Nephron progenitor cell (in vitro differentiated cells): Measurements from ENCODE around the gene BDKRB1.

Experiments used
- DNase-seq: peaks from one replicate; pipeline ENCODE4 v3.0.0; 2021
- H3K27ac Mint-ChIP-seq: 2 replicates; pipeline ENCODE4 v1.8.0; 2021; ENCODE audit warnings: mild to moderate bottlenecking, moderate library complexity, mixed read lengths
- H3K27me3 Mint-ChIP-seq: 2 replicates; pipeline ENCODE4 v1.8.0; 2021; ENCODE audit warnings: mild to moderate bottlenecking, low read depth, mixed read lengths; ENCODE audit not compliant: poor library complexity
- H3K36me3 Mint-ChIP-seq: 2 replicates; pipeline ENCODE4 v1.8.0; 2021; ENCODE audit warnings: low read depth, mixed read lengths
- H3K4me1 Mint-ChIP-seq: 2 replicates; pipeline ENCODE4 v1.8.0; 2021; ENCODE audit warnings: mixed read lengths
- H3K4me3 Mint-ChIP-seq: 2 replicates; pipeline ENCODE4 v1.8.0; 2021; ENCODE audit warnings: mild to moderate bottlenecking, moderate library complexity, mixed read lengths
- H3K9me3 Mint-ChIP-seq: 2 replicates; pipeline ENCODE4 v1.8.0; 2021; ENCODE audit warnings: mild to moderate bottlenecking, moderate library complexity, mixed read lengths
- TF ChIP-seq, protein P1 (sequence below): fragments of 200-600 bp; sonication (generic); IDR thresholded peaks from 2 replicates; pipeline ENCODE4 v1.5.0; 2021; ENCODE audit warnings: antibody characterized with exemption

The BDKRB1 gene

DNA sequence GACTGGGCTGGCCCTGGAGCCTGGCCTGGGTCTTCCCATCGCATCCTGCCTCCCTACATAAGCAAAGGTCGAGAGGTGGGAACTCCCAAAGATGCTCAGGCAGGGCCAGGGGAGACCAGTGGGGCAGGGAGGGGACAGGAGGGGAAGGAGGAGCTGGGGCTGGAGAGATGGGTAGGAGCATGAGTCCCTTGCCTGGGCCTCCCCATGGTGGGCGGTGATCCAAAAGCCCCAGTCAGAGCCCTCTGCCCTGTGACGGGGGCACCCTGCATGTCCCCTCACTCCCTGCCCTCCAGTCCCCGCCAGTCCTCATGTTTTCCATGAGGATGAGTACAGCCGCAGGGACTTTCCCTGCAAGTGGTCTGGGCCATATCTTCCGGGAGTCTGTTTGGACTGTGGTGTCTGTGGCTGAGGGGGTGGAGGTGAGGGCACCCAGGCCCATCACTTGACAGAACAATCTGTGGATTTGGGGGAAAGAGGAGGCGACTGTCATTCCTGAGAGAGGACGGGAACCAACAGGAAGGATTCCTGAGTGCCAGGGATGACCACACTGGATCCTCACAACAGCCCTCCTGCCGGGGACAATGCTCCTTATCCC, 42.0 kb upstream of the BDKRB1 start:
- H3K27me3 Mint-ChIP-seq, result peaks cover 35% of the 10 kb centered on the region
- H3K4me3 Mint-ChIP-seq, result no peak overlapping the region
- H3K4me1 Mint-ChIP-seq, result no peaks in the 10 kb centered on the region
- no peak for DNase-seq
- H3K27ac Mint-ChIP-seq, result peak overlapping the region; percentile 53
- TF ChIP-seq, protein P1, sequence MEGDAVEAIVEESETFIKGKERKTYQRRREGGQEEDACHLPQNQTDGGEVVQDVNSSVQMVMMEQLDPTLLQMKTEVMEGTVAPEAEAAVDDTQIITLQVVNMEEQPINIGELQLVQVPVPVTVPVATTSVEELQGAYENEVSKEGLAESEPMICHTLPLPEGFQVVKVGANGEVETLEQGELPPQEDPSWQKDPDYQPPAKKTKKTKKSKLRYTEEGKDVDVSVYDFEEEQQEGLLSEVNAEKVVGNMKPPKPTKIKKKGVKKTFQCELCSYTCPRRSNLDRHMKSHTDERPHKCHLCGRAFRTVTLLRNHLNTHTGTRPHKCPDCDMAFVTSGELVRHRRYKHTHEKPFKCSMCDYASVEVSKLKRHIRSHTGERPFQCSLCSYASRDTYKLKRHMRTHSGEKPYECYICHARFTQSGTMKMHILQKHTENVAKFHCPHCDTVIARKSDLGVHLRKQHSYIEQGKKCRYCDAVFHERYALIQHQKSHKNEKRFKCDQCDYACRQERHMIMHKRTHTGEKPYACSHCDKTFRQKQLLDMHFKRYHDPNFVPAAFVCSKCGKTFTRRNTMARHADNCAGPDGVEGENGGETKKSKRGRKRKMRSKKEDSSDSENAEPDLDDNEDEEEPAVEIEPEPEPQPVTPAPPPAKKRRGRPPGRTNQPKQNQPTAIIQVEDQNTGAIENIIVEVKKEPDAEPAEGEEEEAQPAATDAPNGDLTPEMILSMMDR, result no peak
- H3K9me3 Mint-ChIP-seq, result peaks cover 26% of the 10 kb centered on the region
- no peaks in the 10 kb centered on the region for H3K36me3 Mint-ChIP-seq

DNA sequence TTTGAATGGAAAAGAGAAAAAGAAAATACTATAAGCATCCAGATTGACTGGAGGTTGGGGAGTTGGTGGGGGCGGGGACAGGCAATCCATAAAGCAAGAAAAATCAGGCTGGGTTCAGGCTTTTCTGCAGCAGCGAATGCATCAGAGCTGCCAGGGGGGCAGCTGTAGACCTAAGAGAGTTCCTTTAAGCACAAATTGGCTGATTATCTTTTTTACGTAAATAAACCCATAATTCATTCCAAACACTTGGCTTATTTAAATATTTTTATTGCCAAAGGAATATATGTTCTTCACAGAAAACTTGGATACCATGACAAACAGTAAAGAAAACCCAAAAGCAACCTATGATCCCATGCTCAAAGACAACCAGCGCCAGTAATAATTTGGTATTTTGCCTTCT, 41.2 kb upstream of the BDKRB1 start:
- Mint-ChIP-seq H3K4me3 (no peak overlapping the region), H3K27ac (no peak overlapping the region)

DNA sequence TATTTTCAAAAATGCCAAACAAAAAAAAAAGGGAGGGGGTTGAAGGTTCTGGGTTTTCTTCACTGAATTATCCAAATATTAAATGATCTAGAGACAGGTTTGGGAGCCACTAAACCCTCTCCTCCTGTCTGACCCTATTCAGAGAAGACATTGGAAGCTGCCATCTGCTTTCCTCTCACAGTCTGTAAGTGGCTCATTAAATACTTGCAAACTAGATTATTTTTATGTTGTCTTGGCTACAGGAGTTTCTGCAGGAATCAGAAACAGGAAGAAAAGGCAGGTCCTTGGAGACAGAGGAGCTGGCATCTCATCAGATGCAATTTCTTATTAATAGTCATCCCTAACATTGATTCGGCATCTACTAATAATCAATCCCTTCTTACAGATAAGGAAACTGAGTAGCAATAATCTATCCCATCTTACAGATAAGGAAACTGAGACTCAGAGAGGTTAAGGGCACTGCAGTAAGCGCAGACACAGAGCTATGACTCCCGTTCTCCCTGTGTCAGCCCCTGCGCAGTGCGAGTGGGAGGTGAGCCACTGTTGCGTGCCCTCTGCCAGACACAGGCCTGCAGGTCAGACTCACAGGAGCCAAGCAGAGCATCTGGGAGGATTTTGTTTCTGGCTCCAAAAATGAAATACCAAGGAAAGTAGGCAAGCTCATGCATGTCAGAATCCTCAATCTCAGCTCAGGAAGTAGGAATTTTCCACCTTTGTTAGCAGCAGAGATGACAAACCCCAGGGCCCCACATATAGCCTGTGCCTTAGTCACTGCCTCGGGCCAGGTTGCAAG, 40.4 kb upstream of the BDKRB1 start:
- Mint-ChIP-seq H3K9me3 (peaks cover 26% of the 10 kb centered on the region), H3K4me3 (no peak overlapping the region), H3K27me3 (peaks cover 31% of the 10 kb centered on the region), H3K4me1 (no peaks in the 10 kb centered on the region), H3K27ac (no peak overlapping the region), H3K36me3 (no peaks in the 10 kb centered on the region)
- DNase-seq, result no peak
- TF ChIP-seq, protein P1, result no peak

More for the DNA sequence above, 41.2 kb upstream of the BDKRB1 start:
- TF ChIP-seq, protein P1, result no peak
- H3K27me3 Mint-ChIP-seq, result peaks cover 32% of the 10 kb centered on the region
- H3K36me3 Mint-ChIP-seq, result no peaks in the 10 kb centered on the region
- peaks cover 26% of the 10 kb centered on the region for H3K9me3 Mint-ChIP-seq
- no peaks in the 10 kb centered on the region for H3K4me1 Mint-ChIP-seq
- DNase-seq, result no peak

DNA sequence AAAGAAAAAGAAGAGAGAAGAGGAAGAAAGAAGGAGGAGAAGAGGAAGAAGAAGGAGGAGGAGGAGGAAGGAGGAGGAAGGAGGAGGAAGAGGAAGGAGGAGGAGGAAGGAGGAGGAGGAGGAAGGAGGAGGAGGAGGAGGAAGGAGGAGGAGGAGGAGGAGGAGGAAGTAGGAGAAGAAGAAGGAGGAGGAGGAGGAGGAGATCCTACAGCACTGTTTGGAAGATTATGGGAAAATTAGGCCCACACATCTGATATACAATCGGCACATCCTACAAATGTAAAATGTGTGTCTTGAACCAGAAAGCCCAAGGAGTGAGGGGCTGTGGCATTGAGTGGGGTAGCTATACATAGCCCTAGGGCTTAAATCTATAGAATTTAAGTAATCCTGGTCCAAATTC, 39.4 kb upstream of the BDKRB1 start:
- Mint-ChIP-seq H3K9me3 (peaks cover 19% of the 10 kb centered on the region), H3K4me1 (no peaks in the 10 kb centered on the region), H3K27ac (no peak overlapping the region), H3K27me3 (peaks cover 33% of the 10 kb centered on the region), H3K36me3 (no peaks in the 10 kb centered on the region), H3K4me3 (no peak overlapping the region)
- TF ChIP-seq, protein P1, result no peak
- no peak for DNase-seq

DNA sequence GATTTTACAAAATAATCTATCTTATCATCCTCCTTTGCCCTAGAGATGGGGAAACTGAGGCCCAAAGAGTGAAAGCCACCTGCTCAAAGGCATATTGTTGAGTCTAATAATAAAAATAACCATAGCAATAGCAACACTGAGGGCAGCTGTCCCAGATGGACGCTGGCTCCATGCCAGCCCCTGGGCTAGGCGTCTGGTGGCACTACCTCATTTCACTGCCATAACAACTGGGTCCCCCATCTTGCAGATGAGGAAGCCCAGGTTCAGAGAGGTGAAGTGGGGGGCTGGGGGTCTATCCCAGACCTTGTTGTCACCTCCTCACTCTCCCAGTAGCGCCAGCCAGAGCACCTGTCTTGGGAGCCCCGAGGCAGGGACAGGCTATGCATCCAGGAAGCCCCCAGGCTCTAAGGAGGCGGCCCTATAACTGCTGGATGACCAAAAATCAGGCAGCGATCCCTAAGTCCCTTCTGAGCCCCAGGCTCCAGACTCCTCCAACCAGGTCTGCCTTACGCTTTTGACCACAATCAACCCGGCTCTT, 38.6 kb upstream of the BDKRB1 start:
- H3K36me3 Mint-ChIP-seq, result no peaks in the 10 kb centered on the region

More for the DNA sequence above, 38.6 kb upstream of the BDKRB1 start:
- H3K27me3 Mint-ChIP-seq, result peaks cover 29% of the 10 kb centered on the region
- no peaks in the 10 kb centered on the region for H3K4me1 Mint-ChIP-seq
- no peak overlapping the region for H3K27ac Mint-ChIP-seq
- DNase-seq, result no peak
- TF ChIP-seq, protein P1, result no peak
- H3K9me3 Mint-ChIP-seq, result peaks cover 11% of the 10 kb centered on the region
- H3K4me3 Mint-ChIP-seq, result no peak overlapping the region
